H54 (cell line): ENCODE measurements around the gene STAT2.
"Not testable (repeated sequence)": the region's sequence is repeated elsewhere in the genome, so short reads cannot be mapped to it uniquely, and the experiment has no call there.

ENCODE experiments used
- DNase-seq: peaks from one replicate; pipeline ENCODE4 v3.0.0; 2011; ENCODE audit warnings: low spot score, mixed read lengths; ENCODE audit not compliant: insufficient read length
- FAIRE-seq: peaks from 3 replicates; lab custom pipeline; 2011; peaks lifted over from hg19 to GRCh38; lab: Jason Lieb, UNC
- POLR2A ChIP-seq: IDR thresholded peaks from 2 replicates; pipeline ENCODE4 v1.6.1; 2011; ENCODE audit warnings: low read depth, mild to moderate bottlenecking, low read length

The STAT2 gene

DNA sequence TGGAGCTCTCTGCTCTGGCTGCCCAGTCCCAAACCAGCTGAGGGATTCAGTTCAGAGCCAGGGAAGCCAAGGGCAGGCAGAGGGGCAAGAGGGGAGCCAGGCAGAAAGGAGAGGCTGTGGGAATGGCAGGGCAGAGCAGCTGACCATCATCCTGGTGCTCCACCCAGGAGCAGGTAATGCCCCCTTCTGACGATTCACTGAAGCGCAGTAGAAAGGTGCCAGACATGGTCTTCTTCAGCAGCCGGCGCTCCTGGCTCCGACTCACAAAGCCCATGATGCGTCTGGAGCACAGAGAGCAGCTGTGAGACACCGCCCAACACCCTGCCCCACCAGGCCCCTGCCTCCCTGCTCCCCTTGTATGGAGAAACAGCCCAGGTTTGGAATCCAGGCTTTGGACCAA lies 13.2 kb downstream of the STAT2 start:
- TF ChIP-seq POLR2A, result no peak
- FAIRE-seq, result no peak
- DNase-seq, result no peak

DNA sequence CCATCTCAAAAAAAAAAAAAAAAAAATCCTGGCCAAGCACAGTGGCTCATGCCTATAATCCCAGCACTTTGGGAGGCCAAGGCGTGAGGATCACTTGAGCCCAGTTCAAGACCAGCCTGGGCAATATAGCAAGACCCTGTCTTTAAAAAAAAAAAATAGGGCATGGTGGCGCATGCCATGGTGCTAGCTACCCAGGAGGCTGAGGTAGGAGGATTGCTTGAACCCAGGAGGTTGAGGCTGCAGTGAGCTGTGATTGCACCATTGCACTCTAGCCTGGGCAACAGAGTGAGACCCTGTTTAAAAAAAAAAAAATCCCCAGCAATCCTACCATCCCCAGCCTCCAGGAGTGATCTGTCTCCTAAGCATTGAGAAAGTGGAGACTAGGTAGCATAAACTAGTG lies 17.6 kb downstream of the STAT2 start:
- FAIRE-seq, DNase-seq: not testable (repeated sequence)

DNA sequence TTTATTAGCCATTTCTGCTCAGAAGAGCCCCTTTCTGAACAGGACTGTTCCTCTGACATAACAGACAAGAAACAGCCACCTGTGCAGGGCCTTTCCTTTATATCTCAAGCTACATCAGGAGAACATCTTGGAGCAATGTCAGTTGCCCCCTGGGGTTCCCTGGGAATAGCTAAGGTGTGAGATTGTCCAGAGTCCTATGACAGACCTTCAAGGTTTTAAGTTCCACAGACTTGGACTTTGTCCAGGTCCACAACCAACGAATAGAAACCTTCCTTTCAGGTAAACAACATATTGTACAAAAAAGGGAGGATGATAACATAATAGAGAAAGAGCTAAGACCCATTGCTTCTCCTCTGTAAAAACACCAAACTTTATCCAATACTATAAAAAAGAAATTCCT lies 18.3 kb downstream of the STAT2 start:
- no peak for TF ChIP-seq POLR2A
- DNase-seq, result no peak
- no peak for FAIRE-seq

DNA sequence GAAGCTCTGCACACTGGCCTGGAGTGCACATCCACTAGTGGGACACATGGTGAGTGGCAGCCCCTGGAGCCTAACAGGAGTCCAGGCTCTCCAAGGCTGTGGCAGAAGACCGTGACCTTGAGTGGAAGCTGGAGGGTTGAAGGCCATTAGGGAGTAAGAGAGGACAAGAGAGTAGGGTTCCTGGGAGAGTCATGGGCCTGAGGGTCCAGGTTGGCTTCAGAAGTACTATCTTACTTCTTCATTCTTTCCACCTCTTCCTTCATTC lies 20.8 kb downstream of the STAT2 start:
- TF ChIP-seq POLR2A, result no peak
- FAIRE-seq (no peak), DNase-seq (no peak)

DNA sequence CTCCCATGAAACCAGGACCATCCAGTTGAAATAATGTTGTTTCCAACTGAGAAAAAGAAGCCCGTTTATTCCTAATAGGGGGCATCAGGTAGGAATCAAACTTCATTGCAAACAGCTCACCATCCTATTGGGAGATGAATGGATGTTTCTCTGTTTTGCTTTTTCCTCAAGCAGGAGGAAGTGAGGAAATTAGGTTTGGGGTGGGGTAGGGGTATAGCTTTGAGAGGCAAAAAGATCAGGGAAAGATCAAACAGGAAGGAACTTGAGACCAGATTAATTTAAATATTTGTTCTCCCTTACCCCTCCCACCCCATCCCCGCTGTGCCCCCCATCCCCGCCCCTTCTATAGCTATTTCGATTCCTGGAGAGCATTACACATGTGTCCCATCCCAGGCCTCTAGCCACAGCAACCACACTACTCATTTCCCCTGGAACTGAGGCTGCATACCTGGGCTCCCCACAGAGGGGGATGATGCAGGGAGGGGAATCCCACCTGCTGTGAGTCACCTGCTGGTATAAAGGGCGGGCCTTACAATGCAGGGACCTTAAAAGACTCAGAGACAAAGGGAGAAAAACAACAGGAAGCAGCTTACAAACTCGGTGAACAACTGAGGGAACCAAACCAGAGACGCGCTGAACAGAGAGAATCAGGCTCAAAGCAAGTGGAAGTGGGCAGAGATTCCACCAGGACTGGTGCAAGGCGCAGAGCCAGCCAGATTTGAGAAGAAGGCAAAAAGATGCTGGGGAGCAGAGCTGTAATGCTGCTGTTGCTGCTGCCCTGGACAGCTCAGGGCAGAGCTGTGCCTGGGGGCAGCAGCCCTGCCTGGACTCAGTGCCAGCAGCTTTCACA lies 21.4 kb downstream of the STAT2 start, which contains the start of gene IL23A:
Gene IL23A, plus strand, starts transcription at position 577 of the 850 bp plus-strand sequence. Its CDS starts 161 bp downstream, at position 738.
- FAIRE-seq, result no peak
- no peak for TF ChIP-seq POLR2A
- DNase-seq, result no peak

DNA sequence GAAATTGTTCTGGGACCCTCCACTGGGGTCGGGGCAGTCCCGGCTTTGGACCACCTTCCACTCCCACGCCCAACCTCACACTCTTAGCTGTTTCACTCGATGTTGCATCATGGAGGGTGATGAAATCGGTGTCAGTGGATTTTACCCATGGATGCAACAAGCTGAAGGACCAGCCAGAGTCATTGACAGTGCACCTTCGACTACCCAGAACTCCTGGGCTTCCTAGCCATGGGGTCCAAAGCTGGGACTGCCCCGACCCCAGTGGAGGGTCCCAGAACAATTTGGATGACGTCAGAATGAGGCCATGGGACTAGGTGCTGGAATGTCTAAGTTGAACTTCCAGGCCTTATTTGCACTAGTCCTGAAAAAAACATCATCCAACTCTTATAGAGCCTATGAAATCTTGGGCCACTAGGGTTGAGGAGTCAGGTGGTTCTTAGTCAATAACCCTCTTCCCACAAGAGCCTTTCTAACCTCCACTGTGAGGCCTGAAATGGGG lies 22.1 kb downstream of the STAT2 start:
- TF ChIP-seq POLR2A, result no peak
- DNase-seq (no peak), FAIRE-seq (no peak)

DNA sequence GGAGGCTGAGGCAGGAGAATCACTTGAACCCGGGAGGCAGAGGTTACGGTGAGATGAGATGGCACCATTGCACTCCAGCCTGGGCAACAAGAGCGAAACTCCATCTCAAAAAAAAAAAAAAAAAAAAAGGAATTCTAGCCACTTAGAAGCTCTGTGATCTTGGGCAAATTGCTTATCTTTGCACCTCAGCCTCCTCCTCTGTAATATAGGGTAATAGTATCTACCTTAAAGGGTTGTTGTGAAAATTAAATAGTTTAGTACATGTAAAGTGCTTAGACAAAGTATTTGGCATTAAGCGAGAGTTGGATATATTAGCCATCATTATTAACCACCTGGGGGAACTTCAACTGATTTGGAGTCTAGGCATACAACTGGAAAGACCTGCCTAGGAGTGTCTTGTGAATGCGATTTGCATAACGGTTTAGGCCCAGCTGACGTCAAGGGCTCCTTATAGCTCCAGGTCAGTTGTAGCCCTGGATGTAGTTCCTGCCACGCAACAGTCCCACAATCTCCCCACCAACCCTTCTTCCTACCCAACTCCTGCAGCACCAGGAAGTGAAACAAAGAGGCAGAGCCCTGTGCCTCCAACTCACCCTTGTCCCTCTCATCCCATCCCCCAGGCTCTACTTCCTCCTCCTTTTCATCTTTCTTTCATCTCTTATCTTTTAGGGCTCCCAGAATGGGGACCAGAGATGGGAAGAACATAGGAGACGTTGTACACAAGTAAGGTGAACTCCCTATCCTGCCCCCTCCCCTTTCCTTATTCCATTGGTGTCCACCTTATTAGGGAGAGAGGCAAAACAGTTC lies 23.3 kb downstream of the STAT2 start:
- DNase-seq, result no peak
- no peak for FAIRE-seq
- no peak for TF ChIP-seq POLR2A

DNA sequence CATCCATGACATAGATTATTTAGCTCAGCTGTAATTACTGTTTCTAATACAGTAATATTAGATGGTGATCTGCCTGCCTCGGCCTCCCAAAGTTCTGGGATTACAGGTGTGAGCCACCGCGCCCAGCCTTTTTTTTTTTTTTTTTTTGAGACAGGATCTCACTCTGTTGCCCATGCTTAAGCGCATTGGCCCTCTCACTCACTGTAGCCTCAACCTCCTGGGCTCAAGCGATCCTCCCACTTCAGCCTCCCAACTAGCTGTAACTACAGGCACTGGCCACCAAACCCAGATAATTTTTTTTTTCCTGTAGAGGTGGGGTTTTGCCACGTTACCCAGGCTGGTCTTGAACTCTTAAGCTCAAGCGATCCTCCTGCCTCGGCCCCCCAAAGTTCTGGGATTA lies 24.4 kb downstream of the STAT2 start:
- not testable (repeated sequence) for DNase-seq

DNA sequence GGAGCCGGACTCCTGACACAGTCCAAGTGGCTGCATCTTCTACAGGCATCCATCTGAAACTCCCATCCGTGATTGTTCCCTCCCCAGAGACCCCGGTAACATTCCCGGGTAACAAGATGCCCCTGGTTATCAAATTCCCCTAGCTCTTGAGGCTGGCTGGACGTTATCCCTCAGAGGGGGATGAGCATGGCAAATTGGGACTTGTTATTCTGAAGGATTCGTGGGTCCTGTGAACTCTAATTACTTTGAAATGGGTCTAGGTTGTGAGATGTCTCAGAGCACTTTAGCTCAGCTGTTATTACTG lies 25.5 kb downstream of the STAT2 start:
- DNase-seq (no peak), FAIRE-seq (no peak)
- no peak for TF ChIP-seq POLR2A

More for the DNA sequence above, 24.4 kb downstream of the STAT2 start:
- FAIRE-seq, result not testable (repeated sequence)

DNA sequence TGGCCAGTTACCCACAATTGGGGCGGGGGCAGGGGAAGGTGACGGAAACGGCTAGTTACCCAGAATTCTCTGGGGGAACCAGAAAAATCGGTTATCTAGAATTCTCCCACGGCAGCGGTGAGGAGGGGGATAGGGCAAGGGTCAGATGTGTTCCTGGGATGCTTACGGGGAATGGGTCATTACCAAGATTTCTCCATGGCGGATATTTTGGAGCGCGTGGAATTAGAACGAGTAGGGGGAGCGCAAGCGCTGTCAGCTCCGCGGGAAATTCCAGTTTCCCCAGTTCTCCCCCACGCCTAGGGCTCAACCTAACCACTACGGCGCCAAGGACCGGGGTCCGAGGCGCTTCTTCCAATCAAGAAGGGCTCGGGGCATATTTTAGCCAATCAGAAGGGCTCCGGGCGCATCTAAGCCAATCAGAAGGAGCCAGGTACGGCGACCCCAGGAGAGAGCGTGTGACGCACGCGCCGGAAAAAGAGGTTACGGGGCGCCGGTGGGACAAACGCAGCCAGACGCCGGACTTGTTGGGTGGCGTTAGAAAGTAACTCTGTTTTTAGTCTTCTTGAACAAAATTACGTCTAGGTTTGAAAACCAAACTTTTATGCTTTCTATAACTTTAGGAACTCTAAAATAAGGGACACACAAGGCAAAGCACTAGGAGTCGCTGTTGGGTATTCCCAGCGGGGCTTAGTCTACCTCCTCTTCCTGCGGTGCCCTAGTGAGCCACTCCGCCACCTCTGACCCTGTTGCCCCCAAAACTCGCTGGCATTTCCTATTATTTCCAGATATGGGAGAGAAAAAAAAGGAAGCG lies 26.0 kb downstream of the STAT2 start, which contains the start of gene PAN2:
Gene PAN2, minus strand, starts transcription at position 322 of the 811 bp plus-strand sequence. CDS start 906 bp downstream, outside the sequence.
- DNase-seq (peak; percentile 98), FAIRE-seq (peak; percentile 53)
- TF ChIP-seq POLR2A, result peak; percentile 50

DNA sequence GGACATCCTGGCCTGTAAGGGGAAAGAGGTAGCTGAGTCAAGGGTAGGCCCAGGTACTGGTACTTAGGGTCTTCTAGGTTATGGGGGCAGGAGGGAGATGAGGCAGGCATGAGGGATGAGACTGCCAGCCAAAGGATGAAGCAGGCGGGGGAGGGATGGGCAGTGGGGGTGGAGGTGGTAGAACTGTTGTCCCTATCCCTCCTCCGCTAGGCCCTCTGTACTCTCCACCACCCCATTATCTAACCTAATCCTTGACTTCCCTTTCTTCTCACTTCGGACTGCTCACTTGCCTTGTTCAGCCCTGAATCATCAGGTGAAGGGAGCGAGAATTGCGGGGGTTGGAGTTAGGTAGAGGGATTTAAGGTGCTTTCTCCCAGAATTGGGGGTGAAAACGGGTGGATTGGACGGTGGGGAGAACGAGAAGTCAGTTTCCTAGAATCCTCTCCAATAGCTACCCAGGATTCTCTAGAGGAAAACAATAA lies 26.7 kb downstream of the STAT2 start:
- no peak for FAIRE-seq
- TF ChIP-seq POLR2A, result no peak
- no peak for DNase-seq

DNA sequence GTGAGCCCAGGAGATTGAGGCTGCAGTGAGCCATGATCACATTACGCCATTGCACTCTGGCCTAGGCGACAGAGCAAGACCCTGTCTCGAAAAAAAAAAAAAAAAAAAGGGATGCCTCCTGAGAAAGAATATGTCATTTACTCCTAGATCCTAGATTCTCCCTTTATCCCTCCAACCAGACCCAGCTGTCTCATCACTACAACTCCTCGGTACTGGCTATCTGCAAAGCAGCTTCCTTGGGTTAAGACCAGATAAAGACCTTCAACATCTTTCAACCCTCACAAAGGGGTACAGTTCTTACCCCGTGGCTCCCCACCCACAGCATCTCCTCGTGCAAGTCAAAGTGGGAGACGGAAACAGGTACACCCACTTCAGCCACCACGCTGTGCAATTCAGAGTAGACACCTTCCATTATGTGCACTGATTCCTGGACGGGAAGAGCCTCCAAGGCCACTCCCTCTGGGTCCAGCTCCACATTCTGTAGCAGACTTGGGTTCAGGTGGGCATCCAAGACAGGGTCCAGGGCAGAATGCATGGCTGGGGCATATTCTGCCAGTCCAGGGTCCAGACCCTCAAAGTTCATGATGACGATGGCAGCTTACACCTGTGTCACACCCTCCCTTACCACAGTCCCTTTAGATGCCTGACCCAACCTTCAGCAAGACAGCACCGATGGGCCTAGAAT lies 27.3 kb downstream of the STAT2 start:
- DNase-seq (no peak), FAIRE-seq (no peak)
- no peak for TF ChIP-seq POLR2A

DNA sequence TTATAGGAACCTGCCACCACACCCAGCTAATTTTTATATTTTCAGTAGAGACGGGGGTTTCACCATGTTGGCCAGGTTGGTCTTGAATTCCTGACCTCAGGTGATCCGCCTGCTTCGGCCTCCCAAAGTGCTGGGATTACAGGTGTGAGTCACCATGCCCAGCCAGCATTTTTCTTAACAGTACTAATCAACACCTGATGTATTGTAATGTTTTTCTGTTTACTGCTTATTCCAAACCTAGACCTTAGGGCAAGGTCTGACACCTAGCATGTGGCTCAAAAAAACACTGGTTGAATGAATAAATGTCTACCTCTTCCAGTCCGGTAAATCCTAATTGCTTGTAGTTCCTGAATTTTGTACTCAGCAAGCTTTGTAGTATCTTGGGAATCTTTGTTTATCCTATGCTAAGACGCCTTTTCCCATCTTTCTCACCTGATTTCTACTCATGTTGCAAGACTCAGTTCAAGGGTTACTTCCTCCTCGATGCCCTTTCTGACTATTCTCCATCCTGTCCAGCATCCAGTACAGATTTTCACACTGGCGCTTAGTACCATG lies 28.9 kb downstream of the STAT2 start:
- DNase-seq (no peak), FAIRE-seq (no peak)
- no peak for TF ChIP-seq POLR2A
